GM08714 (cell line): Measurements from ENCODE around the gene ST3GAL6.

Experiments used
- H3K4me3 ChIP-seq: fragments of 200-500 bp; sonication (Bioruptor generic); 2 replicates; pipeline ENCODE4 v1.5.1; 2014; ENCODE audit warnings: mild to moderate bottlenecking, low read length, inconsistent platforms
- ZNF274 ChIP-seq: IDR thresholded peaks from 2 replicates; pipeline ENCODE4 v1.6.1; 2012; ENCODE audit warnings: mild to moderate bottlenecking, low read depth, low read length

The ST3GAL6 gene

GRCh38 chr3:98750276-98750919, 12.7 kb upstream of the ST3GAL6 start:
- no peak for TF ChIP-seq ZNF274
- H3K4me3 ChIP-seq: no peak overlapping the region

- no peak overlapping the region for H3K4me3 ChIP-seq
- no peak for TF ChIP-seq ZNF274
These were observed 8.7 kb upstream of the ST3GAL6 start for GRCh38 chr3:98754483-98754882.

DNA sequence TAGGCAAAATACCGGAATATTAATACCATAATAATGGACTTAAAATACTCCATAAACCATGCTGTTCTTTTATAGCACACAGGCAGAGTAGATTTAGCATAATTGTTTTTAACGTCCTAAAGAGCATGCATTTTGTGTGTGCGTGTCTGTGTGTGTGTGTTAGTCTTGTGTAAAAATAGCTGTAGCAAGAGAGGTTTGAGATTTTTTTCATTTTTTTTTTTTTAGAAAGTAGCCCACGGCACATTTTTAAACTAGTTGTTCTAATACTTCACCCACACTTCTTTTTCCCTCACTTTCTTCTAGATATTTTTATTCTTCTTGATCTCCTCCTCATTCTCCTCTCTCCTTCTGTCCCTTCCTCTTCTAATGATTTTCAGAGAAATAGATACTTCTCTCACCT, 7.5 kb upstream of the ST3GAL6 start:
- no peak for TF ChIP-seq ZNF274
- no peak overlapping the region for H3K4me3 ChIP-seq

- H3K4me3 ChIP-seq: no peak overlapping the region
- no peak for TF ChIP-seq ZNF274
These were observed 3.5 kb upstream of the ST3GAL6 start for GRCh38 chr3:98759629-98760028.

GRCh38 chr3:98761643-98762229, 1.4 kb upstream of the ST3GAL6 start:
- no peak for TF ChIP-seq ZNF274
- H3K4me3 ChIP-seq: no peak overlapping the region

GRCh38 chr3:98763819-98764418, 779 bp downstream of the ST3GAL6 start:
- no peak for TF ChIP-seq ZNF274
- H3K4me3 ChIP-seq: peak overlapping the region; percentile 11; the same call in 1 of the 2 replicates

GRCh38 chr3:98764472-98764884, 1.3 kb downstream of the ST3GAL6 start:
- TF ChIP-seq ZNF274: no peak
- H3K4me3 ChIP-seq: peak overlapping the region; percentile 31; the same call in 1 of the 2 replicates

DNA sequence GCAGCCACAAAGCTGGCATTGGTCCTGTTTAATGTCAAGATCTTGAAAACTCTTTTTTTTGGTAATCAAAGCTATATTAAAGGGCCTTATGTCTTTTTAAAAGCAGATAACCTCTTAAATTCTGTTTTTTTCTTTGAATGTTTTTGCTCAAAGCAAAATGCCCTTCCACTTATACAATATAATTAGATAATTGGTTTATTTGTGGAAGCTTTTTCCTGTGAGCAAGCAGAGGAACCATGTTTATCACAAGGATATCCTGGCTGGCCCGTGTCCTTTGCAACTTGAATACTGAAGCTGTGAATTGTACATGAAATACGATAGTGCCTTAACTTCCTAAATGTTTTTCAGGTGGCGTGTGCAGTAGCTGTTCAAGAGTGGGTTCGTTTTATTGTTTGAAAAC, 2.6 kb downstream of the ST3GAL6 start:
- H3K4me3 ChIP-seq: no peak overlapping the region
- no peak for TF ChIP-seq ZNF274

DNA sequence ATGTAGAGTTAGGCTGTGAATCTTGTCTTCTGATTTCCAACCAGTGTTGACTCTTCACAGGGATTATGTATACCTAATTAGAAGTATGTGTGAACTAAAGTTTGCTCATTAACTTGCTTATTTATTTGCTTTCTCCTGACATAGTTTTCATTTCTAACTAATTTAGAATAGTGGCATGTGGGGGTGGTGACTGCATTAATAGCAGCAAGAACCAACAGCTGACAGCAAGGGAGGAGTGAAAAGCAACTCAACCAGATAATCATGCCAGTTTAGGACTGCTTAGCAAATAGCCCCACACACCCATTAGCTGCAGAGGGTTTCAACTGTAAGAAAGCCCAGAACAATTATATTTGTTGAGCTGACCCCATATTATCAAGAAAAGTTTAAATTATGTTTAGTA, 3.8 kb downstream of the ST3GAL6 start:
- no peak for TF ChIP-seq ZNF274
- no peak overlapping the region for H3K4me3 ChIP-seq

GRCh38 chr3:98768961-98769360, 5.8 kb downstream of the ST3GAL6 start:
- TF ChIP-seq ZNF274: no peak
- no peak overlapping the region for H3K4me3 ChIP-seq

DNA sequence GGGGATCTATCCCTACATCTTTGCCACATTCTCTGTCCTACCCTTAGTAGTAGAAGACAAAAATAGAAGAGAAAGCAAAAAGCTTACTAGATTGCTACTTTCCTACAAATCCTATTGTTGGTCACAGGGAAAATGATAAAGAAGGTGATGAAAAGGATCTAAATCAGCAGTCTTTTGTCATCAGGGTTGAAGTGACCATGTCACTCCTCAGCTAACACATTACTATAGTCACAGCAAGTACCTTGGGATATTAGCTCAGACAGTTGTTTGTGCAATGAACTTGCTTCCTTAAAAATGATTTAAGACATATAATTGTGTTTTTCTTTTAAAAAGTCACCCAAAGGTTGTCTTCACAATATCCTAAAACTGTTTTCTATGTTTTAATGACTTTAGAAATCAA, 6.3 kb downstream of the ST3GAL6 start:
- TF ChIP-seq ZNF274: no peak

DNA sequence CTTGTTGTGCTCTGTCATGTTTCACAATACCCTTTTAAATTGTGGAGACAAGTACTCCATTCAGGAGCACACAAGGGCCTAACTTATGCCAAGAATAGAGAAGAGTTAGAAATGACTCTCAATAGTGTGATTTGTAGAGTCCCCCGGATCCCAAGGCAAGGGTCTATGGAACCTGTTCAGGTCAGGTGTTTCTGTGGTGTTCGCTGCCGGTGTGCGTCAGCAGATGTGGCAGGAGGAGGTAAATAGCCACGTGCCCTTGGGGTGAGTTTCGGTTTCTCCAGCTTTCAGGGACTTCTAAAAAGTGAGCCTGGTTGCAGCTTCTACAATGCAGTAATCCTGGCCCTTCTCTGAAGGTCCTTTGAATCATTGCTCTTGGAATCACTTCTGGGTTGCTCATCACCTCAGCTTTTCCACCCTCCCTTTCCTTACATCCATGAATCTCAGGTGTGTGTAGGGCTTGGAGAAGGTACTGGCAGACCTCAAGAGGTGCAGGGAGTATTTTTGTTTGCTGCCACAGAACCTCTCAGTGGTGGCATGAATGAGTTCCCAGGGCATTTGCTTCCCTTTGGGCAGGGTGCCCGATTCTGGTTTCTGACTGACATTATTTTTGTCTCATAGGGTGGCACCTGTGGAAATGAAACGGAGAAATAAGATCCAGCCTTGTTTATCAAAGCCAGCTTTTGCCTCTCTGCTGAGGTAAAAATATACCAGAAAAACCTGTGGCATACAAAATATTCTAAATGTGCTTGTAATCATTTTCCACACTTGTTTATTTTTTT, 7.3 kb downstream of the ST3GAL6 start:
- H3K4me3 ChIP-seq: peak overlapping the region; percentile 16; the same call in 1 of the 2 replicates
- TF ChIP-seq ZNF274: no peak

More for the DNA sequence above, 6.3 kb downstream of the ST3GAL6 start:
- H3K4me3 ChIP-seq: no peak overlapping the region

DNA sequence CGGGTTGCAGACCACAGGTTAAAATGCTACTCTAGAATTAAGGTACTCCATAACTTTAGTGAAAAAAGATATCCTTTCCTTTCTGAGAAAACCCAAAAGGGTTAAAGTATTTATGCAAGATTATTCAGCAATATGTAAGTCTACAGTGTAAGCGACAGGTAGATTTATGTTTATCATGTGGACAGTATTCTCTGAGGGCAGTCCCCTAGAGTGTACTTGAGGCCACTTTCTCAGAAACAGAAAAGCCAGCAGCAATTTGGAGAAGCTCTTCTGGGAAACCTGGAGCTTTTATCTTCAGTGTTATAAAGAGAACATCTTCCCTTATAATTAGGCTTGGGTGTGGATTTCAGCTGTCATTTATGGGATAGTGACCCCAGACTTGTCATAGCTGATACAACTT, 8.9 kb downstream of the ST3GAL6 start:
- no peak overlapping the region for H3K4me3 ChIP-seq

DNA sequence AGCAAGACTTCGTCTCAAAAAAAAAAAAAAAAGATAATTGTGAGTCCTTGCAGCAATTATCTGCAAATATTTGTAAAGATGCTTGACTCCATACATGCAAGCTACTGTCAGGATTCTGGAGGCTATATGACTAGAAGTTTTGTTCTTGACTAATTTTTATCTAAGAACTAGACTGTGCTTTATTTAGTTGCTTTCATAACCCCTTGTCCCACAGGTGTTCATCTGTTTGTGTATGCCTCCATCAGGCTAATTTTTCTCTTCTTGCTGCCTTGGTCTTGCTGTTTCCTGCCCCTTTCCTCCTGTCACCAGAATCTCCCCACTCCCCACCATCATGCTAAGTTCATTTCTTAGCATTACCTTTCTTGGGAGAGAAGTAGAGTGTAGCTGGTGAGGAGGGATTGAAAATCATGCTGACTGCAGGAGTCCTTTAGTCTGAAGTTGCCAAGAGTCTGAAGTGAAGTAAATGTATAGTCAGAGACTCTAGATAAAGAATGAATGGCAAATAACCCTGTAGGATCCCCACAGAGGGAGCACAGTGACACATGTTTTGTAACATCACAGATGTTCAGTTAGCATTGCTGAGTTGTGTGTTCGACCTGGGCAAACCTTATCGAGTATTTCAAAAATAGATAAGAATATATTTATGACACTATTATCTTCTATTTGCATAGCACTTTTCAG, 12.5 kb downstream of the ST3GAL6 start:
- H3K4me3 ChIP-seq: no peak overlapping the region; the same call in 1 of the 2 replicates
- TF ChIP-seq ZNF274: no peak

More for the DNA sequence above, 8.9 kb downstream of the ST3GAL6 start:
- no peak for TF ChIP-seq ZNF274
